Neural progenitor cell (in vitro differentiated cells): ENCODE data around the gene ARNT2.

Experiments
- EZH2 ChIP-seq: fragments of 200-600 bp; sonication (generic); IDR thresholded peaks from 2 replicates; pipeline ENCODE4 v1.6.1; 2017; ENCODE audit warnings: antibody characterized with exemption, mild to moderate bottlenecking, moderate library complexity
- EZH2phosphoT487 ChIP-seq: fragments of 200-600 bp; sonication (generic); IDR thresholded peaks from 2 replicates; pipeline ENCODE4 v1.6.1; 2017; ENCODE audit warnings: antibody characterized with exemption
- TF ChIP-seq, protein P1 (sequence below): fragments of 200-600 bp; sonication (generic); IDR thresholded peaks from 2 replicates; pipeline ENCODE4 v1.5.1; 2017; ENCODE audit warnings: antibody characterized with exemption, mild to moderate bottlenecking

DNA sequence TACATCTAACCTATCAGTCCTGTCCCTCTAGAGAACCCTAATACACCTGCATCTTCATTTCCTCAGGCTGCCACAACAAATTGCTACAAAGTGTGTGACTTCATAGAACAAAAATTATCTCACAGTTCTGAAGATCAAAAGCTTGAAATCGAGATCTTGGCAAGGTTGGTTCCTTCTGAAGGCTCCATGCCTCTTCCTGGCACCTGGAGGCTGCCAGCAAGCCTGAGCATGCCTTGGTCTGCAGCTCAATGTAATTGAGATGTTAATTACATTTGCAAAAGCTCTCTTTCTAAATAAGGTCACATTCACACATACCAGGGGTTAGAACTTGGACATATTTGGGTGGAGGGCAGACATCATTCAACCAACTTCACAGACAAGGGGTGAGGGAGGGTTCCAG, 204.5 kb downstream of the ARNT2 start:
- TF ChIP-seq, protein P1, sequence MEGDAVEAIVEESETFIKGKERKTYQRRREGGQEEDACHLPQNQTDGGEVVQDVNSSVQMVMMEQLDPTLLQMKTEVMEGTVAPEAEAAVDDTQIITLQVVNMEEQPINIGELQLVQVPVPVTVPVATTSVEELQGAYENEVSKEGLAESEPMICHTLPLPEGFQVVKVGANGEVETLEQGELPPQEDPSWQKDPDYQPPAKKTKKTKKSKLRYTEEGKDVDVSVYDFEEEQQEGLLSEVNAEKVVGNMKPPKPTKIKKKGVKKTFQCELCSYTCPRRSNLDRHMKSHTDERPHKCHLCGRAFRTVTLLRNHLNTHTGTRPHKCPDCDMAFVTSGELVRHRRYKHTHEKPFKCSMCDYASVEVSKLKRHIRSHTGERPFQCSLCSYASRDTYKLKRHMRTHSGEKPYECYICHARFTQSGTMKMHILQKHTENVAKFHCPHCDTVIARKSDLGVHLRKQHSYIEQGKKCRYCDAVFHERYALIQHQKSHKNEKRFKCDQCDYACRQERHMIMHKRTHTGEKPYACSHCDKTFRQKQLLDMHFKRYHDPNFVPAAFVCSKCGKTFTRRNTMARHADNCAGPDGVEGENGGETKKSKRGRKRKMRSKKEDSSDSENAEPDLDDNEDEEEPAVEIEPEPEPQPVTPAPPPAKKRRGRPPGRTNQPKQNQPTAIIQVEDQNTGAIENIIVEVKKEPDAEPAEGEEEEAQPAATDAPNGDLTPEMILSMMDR: no peak
- TF ChIP-seq EZH2: no peak
- TF ChIP-seq EZH2phosphoT487: no peak
